Panc1 (cell line): Measurements from ENCODE around the gene INTS3. TPM values are rescaled to one million over a fixed set of nuclear protein-coding genes. Genes with fewer than 3 reads are reported as not detected.

Experiments used
- ATAC-seq: fragments of 200-7000 bp; cut with Tn5 transposase; 2 replicates; pipeline ENCODE4 v1.9.1; 2020; ENCODE audit warnings: mild to moderate bottlenecking, moderate library complexity
- BruUV-seq: library from RNA; stranded (reverse); fragments of 400-500 nt; replicated peaks from 2 replicates; lab custom pipeline; 2021; lab: Mats Ljungman, UMichigan
- CTCF ChIA-PET: fragments of 300-600 bp; sonication (Branson Sonifier 250); formaldehyde crosslinking; loops from one replicate; lab custom pipeline; 2022; ENCODE audit warnings: antibody characterized with exemption; lab: Charles Lee
- POLR2A ChIA-PET: fragments of 300-600 bp; sonication (Branson Sonifier 250); formaldehyde crosslinking; loops from one replicate; lab custom pipeline; 2022; ENCODE audit warnings: antibody characterized with exemption; lab: Charles Lee
- DNase-seq: peaks from one replicate; pipeline ENCODE4 v3.0.0-alpha.2; 2010; ENCODE audit warnings: low read depth, low spot score
- H3K27ac ChIP-seq: 2 replicates; pipeline ENCODE4 v1.5.1; 2011; ENCODE audit warnings: mild to moderate bottlenecking, low read length, inconsistent platforms
- H3K27me3 ChIP-seq: fragments of 200-500 bp; sonication (Bioruptor generic); 2 replicates; pipeline ENCODE4 v1.6.0; 2014; ENCODE audit warnings: low read length, inconsistent platforms; ENCODE audit not compliant: control insufficient read depth, insufficient read depth
- H3K36me3 ChIP-seq: fragments of 200-500 bp; sonication (Bioruptor generic); 2 replicates; pipeline ENCODE4 v1.5.1; 2014; ENCODE audit warnings: inconsistent platforms, mild to moderate bottlenecking, low read length, moderate library complexity; ENCODE audit not compliant: control insufficient read depth, insufficient read depth
- H3K4me1 ChIP-seq: 2 replicates; pipeline ENCODE4 v1.5.1; 2011; ENCODE audit warnings: inconsistent platforms, mild to moderate bottlenecking, low read length, moderate library complexity; ENCODE audit not compliant: control insufficient read depth, insufficient read depth
- H3K4me3 ChIP-seq, 2 experiments: 2 replicates each; pipeline ENCODE4 v1.5.1; 2011 to 2012; ENCODE audit warnings: low read depth in 2 of 2, low read length in 2 of 2, mild to moderate bottlenecking in 2 of 2, inconsistent platforms in 1 of 2, moderate library complexity in 1 of 2
- H3K9me3 ChIP-seq: fragments of 200-500 bp; sonication (Bioruptor generic); 2 replicates; pipeline ENCODE4 v1.5.1; 2014; ENCODE audit warnings: low read depth, mild to moderate bottlenecking, inconsistent platforms, low read length, moderate library complexity; ENCODE audit not compliant: control insufficient read depth, insufficient read depth
- CTCF ChIP-seq: fragments of 450-650 bp; IDR thresholded peaks from 2 replicates; pipeline ENCODE4 v1.5.1; 2017; ENCODE audit warnings: mild to moderate bottlenecking
- POLR2AphosphoS5 ChIP-seq: IDR thresholded peaks from 2 replicates; pipeline ENCODE4 v1.6.1; 2012; ENCODE audit warnings: mild to moderate bottlenecking, low read depth, low read length, moderate library complexity
- SIN3A ChIP-seq: IDR thresholded peaks from 2 replicates; pipeline ENCODE4 v1.6.1; 2012; ENCODE audit warnings: low read depth, mild to moderate bottlenecking, low read length, moderate library complexity, borderline replicate concordance; ENCODE audit not compliant: insufficient read depth
- TCF7L2 ChIP-seq: IDR thresholded peaks from 2 replicates; pipeline ENCODE4 v1.6.1; 2011; ENCODE audit warnings: mild to moderate bottlenecking, low read depth, low read length, inconsistent platforms
- in situ Hi-C: cut with HindIII; loops from 2 replicates; pipeline ENCODE4 v1.10.0; 2016; ENCODE audit warnings: low sequenced_read_pairs, low pct_unique_long_range_greater_than_20kb
- intact Hi-C: fragments of 100-400 bp; cut with micrococcal nuclease; formaldehyde crosslinking; loops from one replicate; pipeline ENCODE4 v1.10.0; 2022; ENCODE audit not compliant: unreplicated experiment
- total RNA-seq: library from RNA; stranded (reverse); gene quantifications from one replicate; pipeline ENCODE4 v1.2.1, GENCODE V29; 2021; ENCODE audit not compliant: unreplicated experiment
- TF ChIP-seq, protein P1 (sequence below), 2 experiments: IDR thresholded peaks; 2 replicates each; pipeline ENCODE4 v1.6.1; 2011 to 2012; ENCODE audit warnings: low read depth in 2 of 2, control low read depth in 1 of 2, low read length in 1 of 2, mild to moderate bottlenecking in 1 of 2, moderate library complexity in 1 of 2; ENCODE audit not compliant: insufficient read depth in 1 of 2

Gene INTS3
- total RNA-seq, 1 experiment from 2014 or later, result 77.3 TPM

- intact Hi-C loops, result loop anchor here (5.0 to 10.0 kb wide), 2 partner anchors 98 to 260 kb away; partner anchors contain the start of gene NPR1
- TF ChIP-seq CTCF (no peak), TCF7L2 (no peak), SIN3A (peak; percentile 67; the same call in 1 of the 2 replicates), POLR2AphosphoS5 (peak; percentile 70)
- TF ChIP-seq, protein P1, sequence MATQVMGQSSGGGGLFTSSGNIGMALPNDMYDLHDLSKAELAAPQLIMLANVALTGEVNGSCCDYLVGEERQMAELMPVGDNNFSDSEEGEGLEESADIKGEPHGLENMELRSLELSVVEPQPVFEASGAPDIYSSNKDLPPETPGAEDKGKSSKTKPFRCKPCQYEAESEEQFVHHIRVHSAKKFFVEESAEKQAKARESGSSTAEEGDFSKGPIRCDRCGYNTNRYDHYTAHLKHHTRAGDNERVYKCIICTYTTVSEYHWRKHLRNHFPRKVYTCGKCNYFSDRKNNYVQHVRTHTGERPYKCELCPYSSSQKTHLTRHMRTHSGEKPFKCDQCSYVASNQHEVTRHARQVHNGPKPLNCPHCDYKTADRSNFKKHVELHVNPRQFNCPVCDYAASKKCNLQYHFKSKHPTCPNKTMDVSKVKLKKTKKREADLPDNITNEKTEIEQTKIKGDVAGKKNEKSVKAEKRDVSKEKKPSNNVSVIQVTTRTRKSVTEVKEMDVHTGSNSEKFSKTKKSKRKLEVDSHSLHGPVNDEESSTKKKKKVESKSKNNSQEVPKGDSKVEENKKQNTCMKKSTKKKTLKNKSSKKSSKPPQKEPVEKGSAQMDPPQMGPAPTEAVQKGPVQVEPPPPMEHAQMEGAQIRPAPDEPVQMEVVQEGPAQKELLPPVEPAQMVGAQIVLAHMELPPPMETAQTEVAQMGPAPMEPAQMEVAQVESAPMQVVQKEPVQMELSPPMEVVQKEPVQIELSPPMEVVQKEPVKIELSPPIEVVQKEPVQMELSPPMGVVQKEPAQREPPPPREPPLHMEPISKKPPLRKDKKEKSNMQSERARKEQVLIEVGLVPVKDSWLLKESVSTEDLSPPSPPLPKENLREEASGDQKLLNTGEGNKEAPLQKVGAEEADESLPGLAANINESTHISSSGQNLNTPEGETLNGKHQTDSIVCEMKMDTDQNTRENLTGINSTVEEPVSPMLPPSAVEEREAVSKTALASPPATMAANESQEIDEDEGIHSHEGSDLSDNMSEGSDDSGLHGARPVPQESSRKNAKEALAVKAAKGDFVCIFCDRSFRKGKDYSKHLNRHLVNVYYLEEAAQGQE (IDR thresholded peaks at IDR 0.05; ENCODE audit: insufficient read depth in 1 of 2, low read depth in 2 of 2, low read length in 1 of 2), result no peak
- Histone ChIP-seq H3K9me3 (no peaks in the 10 kb centered on the region), H3K27ac (peak within 1 kb of the TSS; percentile 51; the same call in 1 of the 2 replicates), H3K4me3 (peak within 1 kb of the TSS; percentile 60 to 61), H3K36me3 (peaks cover 3% of the 10 kb centered on the region; the same call in 1 of the 2 replicates), H3K4me1 (peaks cover 8% of the 10 kb centered on the region), H3K27me3 (no peaks in the 10 kb centered on the region)
- in situ Hi-C loops, result no loop called here
- DNase-seq (no peak), ATAC-seq (peak; percentile 80)
- no TSS peak for BruUV-seq
- CTCF ChIA-PET, result no interaction called here
- POLR2A ChIA-PET, result interaction anchor here (0.7 kb wide), 1 partner anchor 94 kb away, joined by 3 read pairs; no protein-coding TSS in a partner anchor
Observed at GRCh38 chr1:153774780-153775457, 47.1 kb downstream of the INTS3 start, which contains the start of gene SLC27A3. Gene SLC27A3, plus strand, starts transcription at chr1:153775407. Its CDS starts 91 bp downstream, at chr1:153775498.

- BruUV-seq, result no TSS peak
- Histone ChIP-seq H3K36me3 (peaks cover 3% of the 10 kb centered on the region; the same call in 1 of the 2 replicates), H3K27me3 (no peaks in the 10 kb centered on the region), H3K4me1 (peaks cover 8% of the 10 kb centered on the region), H3K27ac (peak overlapping the region; percentile 51; the same call in 1 of the 2 replicates), H3K4me3 (peak overlapping the region; percentile 60 to 61), H3K9me3 (no peaks in the 10 kb centered on the region)
- intact Hi-C loops, result loop anchor here (10.0 kb wide), 1 partner anchor 261 kb away; no protein-coding TSS in a partner anchor
- 0 out of 2 replicates have a peak, but pooled peaks have one; percentile 12 for TF ChIP-seq POLR2AphosphoS5
- TF ChIP-seq TCF7L2, result no peak
- no peak for TF ChIP-seq CTCF
- TF ChIP-seq, protein P1 (IDR thresholded peaks at IDR 0.05; ENCODE audit: insufficient read depth in 1 of 2, low read depth in 2 of 2, low read length in 1 of 2), result no peak
- no peak for TF ChIP-seq SIN3A
- DNase-seq (no peak), ATAC-seq (peak; percentile 73)
- in situ Hi-C loops, result no loop called here
- CTCF ChIA-PET, result no interaction called here
- POLR2A ChIA-PET, result interaction anchor here (0.7 kb wide), 1 partner anchor 95 kb away, joined by 3 read pairs; no protein-coding TSS in a partner anchor
Observed at GRCh38 chr1:153775458-153776327, 47.8 kb downstream of the INTS3 start.
